Measurements from ENCODE around the gene PSMB9. TPM values are rescaled to one million over a fixed set of nuclear protein-coding genes. Genes with fewer than 3 reads are reported as not detected.
"Not testable (repeated sequence)": the region's sequence is repeated elsewhere in the genome, so short reads cannot be mapped to it uniquely, and the experiment has no call there.

PSMB9 gene
- total and polyA plus RNA-seq, 2 experiments from 2014 or later, result 2.0 to 11.0 TPM

- no peaks in the 10 kb centered on the region for H3K9me3 ChIP-seq (ENCODE audit: low read depth)
- no peak overlapping the region for H3K27ac ChIP-seq
- no peaks in the 10 kb centered on the region for H3K36me3 ChIP-seq
- no peaks in the 10 kb centered on the region for H3K4me1 ChIP-seq (ENCODE audit: low read depth)
- TF ChIP-seq, protein P1, sequence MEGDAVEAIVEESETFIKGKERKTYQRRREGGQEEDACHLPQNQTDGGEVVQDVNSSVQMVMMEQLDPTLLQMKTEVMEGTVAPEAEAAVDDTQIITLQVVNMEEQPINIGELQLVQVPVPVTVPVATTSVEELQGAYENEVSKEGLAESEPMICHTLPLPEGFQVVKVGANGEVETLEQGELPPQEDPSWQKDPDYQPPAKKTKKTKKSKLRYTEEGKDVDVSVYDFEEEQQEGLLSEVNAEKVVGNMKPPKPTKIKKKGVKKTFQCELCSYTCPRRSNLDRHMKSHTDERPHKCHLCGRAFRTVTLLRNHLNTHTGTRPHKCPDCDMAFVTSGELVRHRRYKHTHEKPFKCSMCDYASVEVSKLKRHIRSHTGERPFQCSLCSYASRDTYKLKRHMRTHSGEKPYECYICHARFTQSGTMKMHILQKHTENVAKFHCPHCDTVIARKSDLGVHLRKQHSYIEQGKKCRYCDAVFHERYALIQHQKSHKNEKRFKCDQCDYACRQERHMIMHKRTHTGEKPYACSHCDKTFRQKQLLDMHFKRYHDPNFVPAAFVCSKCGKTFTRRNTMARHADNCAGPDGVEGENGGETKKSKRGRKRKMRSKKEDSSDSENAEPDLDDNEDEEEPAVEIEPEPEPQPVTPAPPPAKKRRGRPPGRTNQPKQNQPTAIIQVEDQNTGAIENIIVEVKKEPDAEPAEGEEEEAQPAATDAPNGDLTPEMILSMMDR (IDR thresholded peaks at IDR 0.05; ENCODE audit: low read depth, low read length), result no peak
- no peak overlapping the region for H3K4me3 ChIP-seq
- peaks cover 42% of the 10 kb centered on the region for H3K27me3 ChIP-seq
- DNase-seq (ENCODE audit: low read depth in 1 of 2, low spot score in 1 of 2), result no peak
Observed at GRCh38 chr6:32867022-32867477, 13.1 kb downstream of the PSMB9 start.

DNA sequence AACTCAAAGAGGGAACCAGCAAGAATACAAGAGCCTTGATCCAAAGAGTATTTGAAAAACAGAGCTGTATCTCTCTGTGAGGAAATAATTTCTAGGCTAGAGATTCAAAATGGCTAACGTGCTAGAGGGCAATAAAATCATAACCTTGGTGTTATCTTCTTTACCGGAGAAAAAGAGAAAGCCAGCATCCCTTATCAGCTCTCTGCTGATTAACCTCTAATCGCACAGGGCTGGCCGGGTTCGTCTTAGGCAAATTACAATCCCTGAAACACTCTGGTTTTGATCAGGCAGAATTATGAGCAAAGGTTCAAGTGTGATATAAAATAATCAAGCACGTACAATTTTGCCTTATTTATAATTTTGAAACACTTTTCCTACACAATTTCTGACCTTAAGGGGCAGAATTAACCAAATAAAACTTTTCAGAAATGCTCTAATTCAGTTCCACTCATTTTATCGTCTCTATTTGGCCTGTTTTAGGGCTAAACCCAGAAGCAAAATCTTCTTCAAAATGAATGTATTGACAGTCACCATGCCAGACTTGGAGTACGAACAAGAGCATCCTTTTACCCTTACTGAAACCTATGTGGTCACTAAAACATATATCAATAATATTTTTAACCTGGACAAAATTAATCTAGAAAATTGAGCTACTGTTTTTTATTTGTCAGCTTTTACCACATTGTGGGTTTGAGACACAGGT lies 13.7 kb downstream of the PSMB9 start:
- Histone ChIP-seq H3K4me1 (ENCODE audit: low read depth) (no peaks in the 10 kb centered on the region), H3K4me3 (no peak overlapping the region), H3K9me3 (ENCODE audit: low read depth) (no peaks in the 10 kb centered on the region), H3K27me3 (peaks cover 42% of the 10 kb centered on the region), H3K36me3 (no peaks in the 10 kb centered on the region), H3K27ac (no peak overlapping the region)
- TF ChIP-seq, protein P1 (IDR thresholded peaks at IDR 0.05; ENCODE audit: low read depth, low read length), result no peak
- DNase-seq (ENCODE audit: low read depth in 1 of 2, low spot score in 1 of 2), result no peak

GRCh38 chr6:32868257-32868788 lies 14.3 kb downstream of the PSMB9 start:
- Histone ChIP-seq H3K4me3 (no peak overlapping the region), H3K27me3 (peaks cover 42% of the 10 kb centered on the region), H3K27ac (no peak overlapping the region), H3K4me1 (ENCODE audit: low read depth) (no peaks in the 10 kb centered on the region), H3K9me3 (ENCODE audit: low read depth) (no peaks in the 10 kb centered on the region), H3K36me3 (no peaks in the 10 kb centered on the region)
- DNase-seq (ENCODE audit: low read depth in 1 of 2, low spot score in 1 of 2), result peak; percentile 80 to 82
- TF ChIP-seq, protein P1 (IDR thresholded peaks at IDR 0.05; ENCODE audit: low read depth, low read length), result peak; percentile 84

- H3K36me3 ChIP-seq; DNase-seq (ENCODE audit: low read depth in 1 of 2, low spot score in 1 of 2); H3K9me3 ChIP-seq (ENCODE audit: low read depth); H3K4me3 ChIP-seq; H3K4me1 ChIP-seq (ENCODE audit: low read depth); H3K27ac ChIP-seq: not testable (repeated sequence)
- peaks cover 14% of the 10 kb centered on the region for H3K27me3 ChIP-seq
Observed at GRCh38 chr6:32873947-32874346, 20.0 kb downstream of the PSMB9 start.

GRCh38 chr6:32876603-32877002 lies 22.6 kb downstream of the PSMB9 start:
- no peak for DNase-seq (ENCODE audit: low read depth in 1 of 2, low spot score in 1 of 2)
- H3K27me3 ChIP-seq, result no peaks in the 10 kb centered on the region
- H3K4me3 ChIP-seq, result no peak overlapping the region
- no peaks in the 10 kb centered on the region for H3K9me3 ChIP-seq (ENCODE audit: low read depth)
- H3K27ac ChIP-seq, result no peak overlapping the region
- H3K36me3 ChIP-seq, result no peaks in the 10 kb centered on the region
- TF ChIP-seq, protein P1 (IDR thresholded peaks at IDR 0.05; ENCODE audit: low read depth, low read length), result no peak
- H3K4me1 ChIP-seq (ENCODE audit: low read depth), result no peaks in the 10 kb centered on the region

GRCh38 chr6:32879691-32880090 lies 25.7 kb downstream of the PSMB9 start:
- H3K36me3 ChIP-seq, result no peaks in the 10 kb centered on the region
- H3K4me3 ChIP-seq, result no peak overlapping the region
- H3K4me1 ChIP-seq (ENCODE audit: low read depth), result no peaks in the 10 kb centered on the region
- DNase-seq (ENCODE audit: low read depth in 1 of 2, low spot score in 1 of 2), result no peak
- TF ChIP-seq, protein P1 (IDR thresholded peaks at IDR 0.05; ENCODE audit: low read depth, low read length), result no peak
- no peak overlapping the region for H3K27ac ChIP-seq
- no peaks in the 10 kb centered on the region for H3K27me3 ChIP-seq
- no peaks in the 10 kb centered on the region for H3K9me3 ChIP-seq (ENCODE audit: low read depth)

- H3K36me3 ChIP-seq; H3K9me3 ChIP-seq (ENCODE audit: low read depth); H3K27me3 ChIP-seq; H3K4me1 ChIP-seq (ENCODE audit: low read depth); H3K27ac ChIP-seq; H3K4me3 ChIP-seq; DNase-seq (ENCODE audit: low read depth in 1 of 2, low spot score in 1 of 2): not testable (repeated sequence)
Observed at GRCh38 chr6:32880962-32881361, 27.0 kb downstream of the PSMB9 start.

Data from cardiac muscle cell (in vitro differentiated cells and primary cell).